GM19239 (cell line): Measurements from ENCODE around the gene FMNL2.
A peak's percentile ranks its signal among the peaks of the same experiment; 100 is the strongest.

Source experiments
- DNase-seq: peaks from one replicate; pipeline ENCODE4 v3.0.0; 2011; ENCODE audit warnings: low spot score; ENCODE audit not compliant: insufficient read length
- FAIRE-seq: peaks from 2 replicates; lab custom pipeline; 2011; peaks lifted over from hg19 to GRCh38; lab: Jason Lieb, UNC

Gene FMNL2

DNA sequence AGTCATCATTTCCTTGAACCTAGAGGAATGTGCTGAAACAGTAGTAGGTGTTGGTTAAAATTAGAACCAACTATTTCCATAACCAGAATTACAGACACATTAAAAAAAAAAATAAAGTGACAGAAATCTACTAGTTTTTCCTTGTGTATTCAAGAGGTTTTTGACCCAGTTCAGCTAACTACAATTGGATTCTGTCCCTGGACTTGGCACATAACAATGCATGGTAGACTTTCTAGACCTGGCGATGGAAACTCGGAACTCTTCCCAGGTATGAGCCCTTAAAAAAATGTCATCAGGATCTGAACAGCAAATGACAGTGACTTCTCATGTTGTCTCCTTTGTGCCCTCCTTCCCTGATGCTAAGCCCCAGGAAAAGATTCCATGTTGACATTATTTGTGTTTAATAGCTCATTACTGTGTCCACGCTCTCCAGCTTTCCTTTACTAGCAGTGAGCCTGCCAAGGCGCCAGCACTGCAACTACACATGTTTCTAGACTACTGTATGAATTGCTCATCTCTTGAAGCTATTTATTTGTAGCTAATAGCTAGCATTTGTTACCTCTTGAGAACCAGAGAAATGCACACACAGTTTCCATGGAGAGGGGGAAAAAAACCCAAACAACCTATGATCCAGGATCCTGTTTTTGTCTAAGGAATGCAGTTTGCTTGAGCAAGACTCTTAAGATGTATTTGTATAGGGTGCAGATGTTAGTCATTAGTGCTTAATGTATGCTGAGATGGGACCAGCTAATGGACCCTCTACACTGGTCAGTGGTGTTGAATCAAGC, 148.5 kb downstream of the FMNL2 start:
- DNase-seq (no peak), FAIRE-seq (no peak)

DNA sequence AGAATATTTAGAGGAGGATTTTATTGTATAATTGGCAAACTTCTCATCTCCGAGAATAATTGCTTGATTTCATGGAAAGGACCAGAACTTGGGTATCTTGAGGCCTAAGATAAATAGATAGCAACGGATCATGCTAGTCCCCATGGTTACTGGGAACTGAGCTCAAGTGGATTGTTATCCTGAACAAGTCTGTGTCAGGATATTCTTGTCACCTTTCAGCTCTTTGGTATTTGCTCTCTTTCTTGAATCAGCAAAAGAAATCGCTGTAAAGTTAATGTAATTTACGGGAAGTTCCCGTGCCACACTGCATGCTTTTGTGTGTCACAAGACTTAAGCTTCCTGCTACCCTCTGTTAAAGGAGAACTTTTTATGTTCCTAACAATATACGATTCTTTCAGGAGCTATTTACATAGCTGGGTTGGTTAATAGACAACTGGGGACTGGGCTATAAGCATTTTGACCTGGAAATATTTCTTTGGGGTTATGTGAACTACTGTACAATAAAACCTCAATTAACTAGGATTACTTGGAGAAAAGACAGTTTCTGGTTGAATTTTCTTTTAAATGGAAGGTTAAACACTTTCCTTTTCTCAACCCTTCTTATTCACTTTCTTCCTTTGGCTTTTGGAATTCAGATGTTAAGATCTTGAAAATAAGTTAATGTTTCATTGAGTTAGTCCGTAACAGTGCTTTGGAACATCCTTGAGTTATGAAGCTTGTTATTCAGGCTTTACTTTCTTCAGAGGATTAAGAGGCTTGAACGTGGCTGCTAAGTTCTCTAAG, 151.2 kb downstream of the FMNL2 start:
- no peak for DNase-seq
- no peak for FAIRE-seq

DNA sequence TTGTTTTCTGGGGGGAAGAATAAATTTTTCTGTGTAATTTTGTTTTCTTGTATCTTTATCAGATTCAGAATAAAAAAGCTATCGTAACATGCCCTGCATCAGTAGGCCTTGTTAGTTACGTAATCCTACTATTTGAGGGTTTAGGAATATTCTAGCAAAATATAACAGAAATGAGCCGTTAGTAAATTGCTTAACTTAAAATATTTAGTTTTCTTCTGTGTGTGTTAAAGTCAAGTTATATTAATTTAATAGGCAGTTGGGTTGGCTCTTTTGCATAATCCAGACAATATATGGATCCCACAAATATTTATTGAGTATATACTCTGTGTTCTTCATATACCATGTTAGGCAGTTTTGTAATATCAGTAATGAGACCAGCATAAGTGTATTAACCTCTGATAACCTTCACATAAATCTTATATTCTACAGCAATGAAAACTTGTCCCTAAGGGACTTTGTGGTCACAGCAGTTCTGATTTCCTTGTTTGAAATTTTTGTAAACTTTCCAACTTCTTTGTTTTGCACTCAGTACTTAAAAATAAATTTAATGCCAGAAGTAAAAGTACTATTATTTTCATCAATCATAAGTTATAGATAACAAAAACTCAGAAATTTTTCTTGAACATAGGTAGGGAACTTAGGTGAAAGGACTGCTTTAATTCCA, 151.9 kb downstream of the FMNL2 start:
- FAIRE-seq (no peak), DNase-seq (no peak)

DNA sequence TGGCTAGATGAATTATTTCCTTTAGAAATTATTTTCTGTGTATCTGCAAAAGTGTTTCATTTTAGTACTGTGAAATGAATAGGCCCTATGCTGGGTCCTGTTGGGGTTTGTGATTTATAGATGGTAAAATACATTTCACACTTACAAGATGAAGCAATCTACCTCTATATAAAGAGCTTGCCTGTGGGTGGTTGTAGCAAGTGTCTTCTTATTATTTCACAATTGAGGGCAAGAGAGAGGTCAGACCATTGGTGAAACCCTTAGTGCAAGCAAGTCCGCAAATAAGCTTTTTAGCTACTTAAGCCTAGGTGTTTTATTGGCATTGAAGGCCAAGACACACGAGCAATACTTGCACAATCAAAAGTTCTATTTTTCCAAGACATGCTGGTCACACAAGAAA, 153.1 kb downstream of the FMNL2 start:
- FAIRE-seq (no peak), DNase-seq (no peak)

DNA sequence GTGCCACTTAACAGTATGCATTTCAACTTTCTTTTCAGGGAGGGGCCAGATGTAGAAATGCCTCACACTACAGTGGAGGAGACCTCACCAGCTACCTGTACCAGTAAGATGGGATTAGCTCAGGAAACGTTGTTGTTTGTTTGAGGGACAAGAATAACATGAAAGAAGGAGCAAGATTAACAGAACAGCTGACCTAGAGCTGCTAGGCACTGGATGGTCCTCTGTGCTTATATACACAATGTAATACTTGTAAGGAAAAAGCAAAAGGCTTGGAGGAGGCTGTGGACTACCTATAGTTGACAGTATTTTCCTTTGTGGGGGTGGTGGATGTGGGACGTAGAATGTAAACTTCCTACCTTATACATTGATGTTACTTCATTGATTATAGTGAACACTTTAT, 154.4 kb downstream of the FMNL2 start:
- FAIRE-seq (no peak), DNase-seq (no peak)

DNA sequence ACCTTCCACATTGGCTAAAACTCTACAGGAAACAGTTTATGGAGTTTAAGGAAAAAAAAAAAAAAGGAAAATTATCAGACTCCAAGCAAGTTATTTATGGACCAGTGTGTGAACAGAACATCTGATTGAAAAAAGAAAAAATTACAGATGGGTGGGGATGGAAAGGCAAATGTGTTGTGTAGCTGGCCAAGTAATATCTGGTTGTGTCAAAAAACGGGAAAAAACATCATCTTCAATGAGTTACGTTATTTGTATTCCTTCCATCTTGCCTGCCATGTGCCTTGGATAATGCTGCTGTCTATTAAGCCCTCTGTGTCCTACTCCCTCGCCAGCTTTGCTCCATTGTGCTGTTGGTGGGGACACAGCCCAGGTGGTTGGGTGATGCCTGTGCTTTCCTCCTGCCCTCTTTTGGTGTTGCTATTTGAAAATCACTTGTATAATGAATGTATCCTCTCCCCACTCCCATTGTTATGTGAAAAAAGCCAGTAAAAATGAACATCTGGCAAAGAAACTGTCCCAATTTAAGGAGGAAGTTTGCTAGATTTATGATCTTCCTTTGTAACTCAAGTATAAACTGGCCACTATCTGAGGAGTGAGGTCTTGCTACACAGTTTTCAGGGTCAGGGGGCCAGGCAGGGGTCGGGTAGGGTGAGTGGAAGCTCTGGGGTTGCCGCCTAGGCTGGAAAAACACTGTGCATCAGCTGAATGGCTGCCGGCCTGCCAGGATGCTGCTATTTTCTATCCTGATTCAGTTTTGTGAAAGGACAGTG, 155.9 kb downstream of the FMNL2 start:
- DNase-seq: no peak
- FAIRE-seq: no peak

DNA sequence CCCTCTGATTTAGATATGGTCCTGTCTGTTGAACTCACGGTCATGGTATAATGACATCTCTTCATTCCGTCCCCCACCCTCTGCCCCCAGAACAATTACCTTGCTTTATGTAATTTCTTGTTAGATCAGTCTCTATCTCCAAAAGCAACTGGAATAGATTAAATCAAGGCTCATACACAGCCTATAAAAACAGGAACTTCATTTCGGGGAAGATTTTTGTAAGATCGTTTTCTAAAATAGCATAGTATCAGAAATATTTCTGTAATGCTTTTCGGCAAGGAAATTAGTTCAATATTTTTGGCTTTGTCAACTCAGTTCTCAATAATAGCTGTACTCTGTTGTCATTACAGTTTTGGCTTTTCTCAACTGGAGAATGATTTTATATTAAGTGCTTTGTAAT, 157.2 kb downstream of the FMNL2 start:
- DNase-seq (no peak), FAIRE-seq (no peak)

DNA sequence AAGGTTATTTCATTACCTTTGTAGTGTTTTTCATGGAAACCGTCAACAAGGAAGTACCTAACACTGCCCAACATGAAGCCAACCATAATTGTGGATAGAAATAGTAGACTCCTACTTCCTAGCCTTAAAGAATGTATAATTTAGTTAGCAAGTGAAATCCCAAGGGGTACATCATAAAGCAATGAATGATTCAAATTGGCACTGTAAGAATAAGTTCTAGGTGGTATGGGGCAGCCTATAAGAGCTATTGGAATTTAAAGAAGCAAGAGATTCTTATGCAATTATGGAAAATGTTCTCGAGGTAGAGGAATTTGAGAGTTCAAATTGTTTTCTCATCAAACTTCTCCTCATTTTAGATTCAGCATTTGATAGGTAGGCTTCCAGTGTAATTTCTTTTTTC, 157.9 kb downstream of the FMNL2 start:
- DNase-seq (no peak), FAIRE-seq (peak; percentile 42)

DNA sequence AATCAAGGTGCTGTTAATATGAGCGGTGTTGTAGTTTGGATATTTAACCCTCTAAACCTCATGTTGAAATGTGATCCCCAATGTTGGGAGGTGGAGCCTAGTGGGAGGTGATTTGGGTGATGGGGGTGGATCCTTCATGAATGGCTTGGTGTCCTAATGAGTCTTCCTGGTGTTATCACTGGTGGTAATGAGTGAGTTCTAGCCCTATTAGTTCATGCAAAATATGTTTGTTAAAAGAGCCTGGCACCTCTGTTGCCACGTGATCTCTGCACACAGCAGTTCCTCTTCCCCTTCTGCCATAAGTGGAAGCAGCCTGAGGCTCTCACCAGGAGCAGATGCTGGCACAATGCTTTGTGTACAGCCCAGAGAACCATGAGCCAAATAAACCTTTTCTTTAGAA, 158.4 kb downstream of the FMNL2 start:
- DNase-seq (no peak), FAIRE-seq (no peak)

DNA sequence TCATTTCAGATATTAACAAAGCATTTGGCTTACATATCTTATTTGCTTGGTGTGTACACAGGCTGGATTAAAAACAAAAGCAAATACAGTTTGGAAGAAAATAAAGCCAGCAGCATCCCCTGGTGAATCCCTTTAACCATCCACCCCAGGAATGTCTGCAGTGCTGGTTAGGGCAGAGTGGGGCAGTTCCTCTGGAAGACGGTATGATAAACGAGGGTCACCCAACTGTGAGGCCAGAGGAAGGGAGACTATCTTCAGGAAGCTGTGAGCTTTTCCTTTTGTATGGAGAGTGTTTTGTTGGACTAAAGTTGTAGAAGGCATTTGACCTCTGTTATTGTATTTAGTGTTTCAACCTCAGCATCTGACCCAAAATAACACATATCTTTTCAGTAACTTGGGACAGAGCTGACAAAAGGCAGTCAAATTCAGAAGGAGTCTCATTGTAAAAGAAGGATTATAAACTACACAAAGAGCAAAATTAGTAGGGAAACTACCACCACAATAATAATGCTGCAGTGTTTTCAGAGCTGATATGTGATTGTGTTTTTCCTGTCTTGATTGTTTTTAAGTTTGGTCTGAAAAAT, 159.1 kb downstream of the FMNL2 start:
- DNase-seq (no peak), FAIRE-seq (no peak)

DNA sequence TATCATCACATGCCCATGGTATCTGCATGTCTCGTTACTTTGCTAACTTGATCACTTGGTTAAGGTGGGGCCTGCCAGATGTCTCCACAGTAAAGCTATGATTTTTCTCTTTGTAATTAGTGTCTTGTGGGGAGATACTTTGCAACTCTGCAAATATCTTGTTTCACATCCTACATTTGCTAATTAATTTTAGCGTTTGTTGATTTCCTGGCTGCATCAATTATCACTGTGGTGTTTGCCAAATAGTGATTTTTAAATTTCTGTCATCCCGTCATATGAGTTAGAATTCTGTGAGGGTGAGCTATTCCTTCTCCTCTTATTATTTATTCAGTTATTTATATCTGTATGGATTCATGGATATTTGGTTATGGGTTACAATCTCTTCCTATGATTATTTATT, 161.4 kb downstream of the FMNL2 start:
- FAIRE-seq (no peak), DNase-seq (no peak)

DNA sequence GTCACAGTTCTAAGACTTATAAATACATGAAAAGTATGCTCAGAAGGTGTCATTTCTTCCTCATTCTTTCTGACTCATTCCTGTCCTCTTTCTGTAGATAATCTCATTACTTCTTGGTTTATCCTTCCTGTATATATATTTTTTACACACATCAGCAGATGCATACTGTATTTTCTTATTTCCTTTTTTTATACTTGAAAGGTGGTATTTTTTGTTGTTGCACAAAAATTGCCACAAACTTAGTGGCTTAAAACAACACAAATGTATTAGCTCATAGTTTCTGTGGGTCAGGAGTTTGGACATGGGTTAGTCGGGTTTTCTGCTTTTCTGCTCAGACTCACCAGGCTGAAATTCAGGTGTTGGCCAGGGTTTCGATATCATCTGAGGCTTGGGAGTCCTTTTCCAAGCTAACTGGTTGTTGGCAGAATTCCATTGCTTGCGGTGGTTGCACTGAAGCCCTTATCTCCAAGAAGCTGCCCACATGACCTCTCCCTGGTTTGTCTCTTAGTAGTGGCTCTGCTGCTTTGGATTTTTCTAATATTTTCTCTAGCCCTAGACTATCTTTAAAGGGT, 162.6 kb downstream of the FMNL2 start:
- DNase-seq (no peak), FAIRE-seq (no peak)

DNA sequence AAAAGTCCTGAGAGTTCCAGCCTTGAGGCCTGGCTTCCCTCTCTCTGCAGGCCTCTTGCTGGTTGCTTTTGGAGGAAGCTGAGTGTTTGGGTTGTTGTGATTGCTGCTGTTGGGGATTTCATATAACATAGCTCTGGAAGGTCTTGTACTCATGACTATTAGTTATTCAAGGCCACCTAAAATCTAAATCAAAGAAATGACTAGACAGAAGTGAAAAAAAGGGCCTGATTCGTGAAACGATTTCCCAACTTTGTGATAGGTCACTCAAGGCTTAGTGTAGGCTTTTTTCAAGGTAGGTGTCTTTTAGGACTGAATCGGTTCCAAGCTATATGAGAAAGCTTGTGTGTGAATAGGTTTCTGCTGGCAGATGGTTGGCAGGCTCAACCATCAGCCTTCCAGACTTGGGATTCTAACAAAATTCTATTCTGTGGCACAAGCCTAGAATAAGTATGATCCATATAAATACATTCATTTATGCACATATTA, 164.4 kb downstream of the FMNL2 start:
- DNase-seq (no peak), FAIRE-seq (no peak)

DNA sequence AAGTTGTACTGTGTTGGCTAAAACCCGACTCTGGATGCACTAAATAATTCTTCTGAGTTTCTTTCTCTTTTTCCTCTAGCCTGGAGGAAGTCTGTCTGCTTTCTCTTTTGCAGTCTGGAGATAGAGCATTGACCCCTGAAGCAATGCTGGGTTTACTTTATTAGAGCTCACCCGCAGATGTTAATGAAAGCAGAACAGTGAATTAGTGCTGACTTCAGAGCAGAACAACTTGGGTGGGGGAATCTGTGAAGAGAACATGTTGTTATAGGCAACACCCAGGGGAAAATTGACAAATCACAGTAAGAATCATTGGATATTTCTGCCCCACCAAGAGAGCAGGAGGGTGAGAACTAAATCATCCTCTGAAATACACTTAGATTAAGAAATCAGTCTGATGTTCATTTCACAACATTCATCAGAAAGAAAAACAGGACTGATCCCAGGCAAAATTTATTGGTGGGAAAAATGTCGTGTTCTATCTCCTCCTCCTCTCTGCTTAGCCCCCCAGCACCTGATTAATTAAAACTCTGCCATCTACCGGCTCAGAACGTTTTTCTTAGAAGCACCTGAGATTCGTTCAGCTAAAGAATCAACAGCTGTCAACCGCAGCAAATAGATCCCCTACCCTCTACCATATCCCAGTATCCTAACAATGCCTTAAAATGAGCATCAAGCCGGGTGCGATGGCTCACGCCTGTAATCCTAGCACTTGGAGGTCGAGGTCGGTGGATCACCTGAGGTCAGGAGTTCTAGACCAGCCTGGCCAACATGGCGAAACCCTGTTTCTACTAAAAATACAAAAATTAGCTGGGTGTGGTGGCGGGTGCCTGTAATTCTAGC, 165.1 kb downstream of the FMNL2 start:
- no peak for FAIRE-seq
- no peak for DNase-seq

DNA sequence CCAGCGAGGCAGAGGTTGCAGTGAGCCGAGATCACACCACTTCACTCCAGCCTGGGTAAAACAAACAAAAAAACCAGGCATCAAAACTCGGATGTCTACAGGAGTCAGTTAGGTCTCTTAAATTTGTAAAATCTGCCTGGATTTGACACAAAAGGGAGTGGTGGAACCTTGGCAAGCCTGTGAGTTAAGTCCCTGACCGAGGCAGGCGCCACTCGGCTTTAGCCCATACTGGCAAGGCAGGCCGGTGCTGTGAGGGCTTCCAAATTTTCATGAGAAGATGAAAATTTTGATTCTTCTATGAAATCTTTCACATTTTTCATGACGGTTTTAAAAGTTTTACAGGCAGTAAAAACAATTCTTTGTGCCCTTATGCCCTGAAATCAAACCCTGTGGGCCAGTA, 165.8 kb downstream of the FMNL2 start:
- no peak for FAIRE-seq

DNA sequence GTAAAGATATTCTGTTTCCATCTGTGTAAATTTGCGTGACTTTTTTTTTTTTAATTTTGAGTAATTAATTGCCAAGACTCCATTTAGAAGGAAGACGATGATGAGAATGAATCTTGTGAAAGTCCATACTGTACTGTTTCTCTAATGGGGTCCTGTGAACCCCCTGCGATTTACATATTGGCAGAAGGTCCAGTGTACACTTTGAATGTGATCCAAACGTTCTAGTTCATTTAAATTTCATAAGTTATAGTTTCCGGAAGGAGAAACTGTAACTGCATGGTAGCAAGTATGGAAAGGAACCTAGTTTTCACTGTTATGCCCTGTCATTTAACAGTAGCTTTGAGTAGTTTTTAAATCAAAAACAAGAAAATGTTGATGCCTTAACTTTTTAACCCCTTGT, 166.7 kb downstream of the FMNL2 start:
- FAIRE-seq: no peak
- DNase-seq: no peak

More for the DNA sequence above, 165.8 kb downstream of the FMNL2 start:
- DNase-seq: no peak

DNA sequence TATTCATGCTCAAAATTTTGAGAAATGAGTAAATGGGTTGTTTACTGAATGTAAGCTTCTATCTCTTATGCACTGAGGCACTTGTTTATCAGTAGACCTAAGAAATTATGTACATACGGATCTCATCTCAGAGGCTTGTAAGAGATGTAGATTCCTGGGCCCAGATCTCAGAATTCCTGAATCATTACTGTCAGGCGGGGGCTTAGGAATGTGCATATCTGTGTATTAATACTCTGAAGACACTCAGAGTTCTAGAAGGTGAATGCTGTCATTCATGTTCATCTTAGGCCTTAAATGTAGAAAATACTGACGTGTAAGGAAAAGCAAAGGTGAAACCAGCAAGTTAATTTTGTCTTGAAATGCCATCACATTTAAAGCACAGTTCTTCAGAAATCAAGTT, 169.6 kb downstream of the FMNL2 start:
- no peak for FAIRE-seq

DNA sequence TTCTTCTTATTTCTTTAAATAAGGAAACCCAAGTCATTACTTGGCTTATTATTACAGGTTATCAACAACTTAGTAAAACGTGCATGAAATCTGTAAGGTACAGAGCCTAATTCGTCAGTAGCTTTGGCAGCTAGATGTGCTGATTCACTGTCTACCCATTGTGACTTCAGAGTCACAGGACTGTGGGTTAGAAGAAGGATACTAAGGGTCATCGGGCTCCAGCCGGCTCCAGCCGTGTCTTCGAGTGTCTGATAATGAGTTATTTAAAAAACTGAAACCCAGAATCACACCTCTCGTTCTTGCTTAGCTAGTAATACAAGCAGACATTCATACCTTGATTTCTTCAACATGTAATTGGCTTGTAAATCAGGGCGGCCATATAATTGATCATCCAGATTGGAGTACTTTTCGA, 170.5 kb downstream of the FMNL2 start:
- FAIRE-seq (no peak), DNase-seq (no peak)

More for the DNA sequence above, 169.6 kb downstream of the FMNL2 start:
- DNase-seq: no peak

DNA sequence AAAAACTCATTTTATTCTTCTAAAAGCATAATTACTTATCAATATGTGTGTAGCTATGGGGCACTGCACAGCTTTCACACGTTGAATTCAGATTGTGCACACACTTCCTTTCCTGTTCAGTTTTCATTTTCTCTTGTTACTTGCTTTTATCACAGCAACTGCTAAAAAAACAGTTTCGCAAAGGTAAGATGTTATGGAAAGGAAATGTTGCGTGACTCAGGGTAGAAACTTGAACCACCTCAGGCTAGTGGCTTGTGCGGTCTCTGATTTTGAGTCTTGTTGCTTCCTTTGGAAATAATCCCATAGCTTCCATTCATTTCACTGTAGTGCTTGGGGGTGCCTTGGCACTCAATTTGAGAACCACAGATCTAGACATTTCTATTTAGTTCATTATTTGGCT, 171.9 kb downstream of the FMNL2 start:
- DNase-seq (no peak), FAIRE-seq (peak; percentile 72)
